GM23338 (cell line): ENCODE measurements around the gene RAB32. TPM values are rescaled to one million over a fixed set of nuclear protein-coding genes. Genes with fewer than 3 reads are reported as not detected.

Experiments used
- ATAC-seq: fragments of 200-7000 bp; cut with Tn5 transposase; 3 replicates; pipeline ENCODE4 v1.9.1; 2020
- DNase-seq: peaks from one replicate; pipeline ENCODE4 v3.0.0-alpha.2; 2015; ENCODE audit warnings: low spot score
- H2AFZ ChIP-seq: fragments of 200-600 bp; sonication (generic); 2 replicates; pipeline ENCODE4 v1.8.0; 2016; ENCODE audit warnings: antibody characterized with exemption, mild to moderate bottlenecking, moderate library complexity
- H3F3A ChIP-seq: fragments of 200-600 bp; sonication (generic); replicated peaks from 2 replicates; pipeline ENCODE4 v1.8.0; 2017; ENCODE audit warnings: antibody characterized with exemption, mixed run types, low read depth
- H3K27ac ChIP-seq: fragments of 200-600 bp; sonication (generic); 2 replicates; pipeline ENCODE4 v1.6.1; 2016; ENCODE audit warnings: low read depth
- H3K27me3 ChIP-seq: fragments of 200-600 bp; sonication (generic); 2 replicates; pipeline ENCODE4 v1.8.0; 2016; ENCODE audit warnings: mild to moderate bottlenecking, mixed run types, moderate library complexity; ENCODE audit not compliant: insufficient read depth
- H3K36me3 ChIP-seq: fragments of 200-600 bp; sonication (generic); 2 replicates; pipeline ENCODE4 v1.8.0; 2016; ENCODE audit warnings: mild to moderate bottlenecking; ENCODE audit not compliant: insufficient read depth
- H3K4me1 ChIP-seq: fragments of 200-600 bp; sonication (generic); 2 replicates; pipeline ENCODE4 v1.8.0; 2016; ENCODE audit warnings: mild to moderate bottlenecking, moderate library complexity; ENCODE audit not compliant: insufficient read depth
- H3K4me2 ChIP-seq: fragments of 200-600 bp; sonication (generic); 2 replicates; pipeline ENCODE4 v1.7.1; 2017; ENCODE audit warnings: mixed run types
- H3K4me3 ChIP-seq: fragments of 200-600 bp; sonication (generic); 2 replicates; pipeline ENCODE4 v1.6.1; 2016; ENCODE audit warnings: mixed run types
- H3K79me2 ChIP-seq: fragments of 200-600 bp; sonication (generic); replicated peaks from 2 replicates; pipeline ENCODE4 v1.8.0; 2017; ENCODE audit warnings: mild to moderate bottlenecking; ENCODE audit not compliant: insufficient read depth
- H3K9me2 ChIP-seq: fragments of 200-600 bp; sonication (generic); 2 replicates; pipeline ENCODE4 v1.8.0; 2017; ENCODE audit not compliant: insufficient read depth
- H4K20me1 ChIP-seq: fragments of 200-600 bp; sonication (generic); replicated peaks from 2 replicates; pipeline ENCODE4 v1.8.0; 2017; ENCODE audit warnings: mild to moderate bottlenecking; ENCODE audit not compliant: insufficient read depth
- H3K27ac Mint-ChIP-seq: 2 replicates; pipeline ENCODE4 v1.8.0; 2020; ENCODE audit warnings: inconsistent platforms, mild to moderate bottlenecking, moderate library complexity, mixed read lengths
- H3K27me3 Mint-ChIP-seq: 3 replicates; pipeline ENCODE4 v1.8.0; 2022; ENCODE audit warnings: low read depth, mild to moderate bottlenecking, moderate library complexity, mixed read lengths, inconsistent platforms; ENCODE audit not compliant: insufficient read depth, poor library complexity
- H3K36me3 Mint-ChIP-seq: 3 replicates; pipeline ENCODE4 v1.8.0; 2021; ENCODE audit warnings: low read depth, mild to moderate bottlenecking, inconsistent platforms, moderate library complexity, mixed read lengths
- H3K4me1 Mint-ChIP-seq: 3 replicates; pipeline ENCODE4 v1.8.0; 2020; ENCODE audit warnings: mild to moderate bottlenecking, inconsistent platforms, mixed read lengths
- H3K4me3 Mint-ChIP-seq: 3 replicates; pipeline ENCODE4 v1.8.0; 2021; ENCODE audit warnings: moderate library complexity, mild to moderate bottlenecking, inconsistent platforms, mixed read lengths
- H3K9me3 Mint-ChIP-seq: 3 replicates; pipeline ENCODE4 v1.8.0; 2020; ENCODE audit warnings: moderate library complexity, mild to moderate bottlenecking, inconsistent platforms, mixed read lengths
- CREB1 ChIP-seq: fragments of 250-450 bp; sonication (Bioruptor Pico); IDR thresholded peaks from 2 replicates; pipeline ENCODE4 v1.5.0; 2020; ENCODE audit warnings: low read depth, mild to moderate bottlenecking, moderate library complexity
- CTCF ChIP-seq, 2 experiments: fragments of 200-600 bp in 1 of 2; sonication (generic) in 1 of 2; conservative IDR thresholded peaks; 2 replicates each; pipeline versions ENCODE4 v1.5.1 to v1.6.1; 2016 to 2017; ENCODE audit warnings: antibody characterized with exemption in 2 of 2, low read depth in 2 of 2, mild to moderate bottlenecking in 2 of 2, moderate library complexity in 1 of 2
- EZH2phosphoT487 ChIP-seq: fragments of 200-600 bp; sonication (generic); IDR thresholded peaks from one replicate; pipeline ENCODE4 v1.8.1; 2018; ENCODE audit warnings: antibody characterized with exemption; ENCODE audit not compliant: unreplicated experiment
- NANOG ChIP-seq: IDR thresholded peaks from 2 replicates; pipeline ENCODE4 v1.6.1; 2016; ENCODE audit warnings: antibody characterized with exemption, borderline replicate concordance
- POLR2AphosphoS5 ChIP-seq: IDR thresholded peaks from 2 replicates; pipeline ENCODE4 v1.6.1; 2016; ENCODE audit warnings: antibody characterized with exemption, low read depth
- STAT1 ChIP-seq: IDR thresholded peaks from one replicate; pipeline ENCODE4 v1.6.1; 2016; ENCODE audit warnings: antibody characterized with exemption; ENCODE audit not compliant: unreplicated experiment
- ZNF114 ChIP-seq: fragments of 250-450 bp; sonication (Bioruptor Pico); IDR thresholded peaks from 2 replicates; pipeline ENCODE4 v1.5.0; 2020; ENCODE audit warnings: mild to moderate bottlenecking, moderate library complexity
- ZNF331 ChIP-seq: fragments of 250-450 bp; sonication (Bioruptor Pico); IDR thresholded peaks from 2 replicates; pipeline ENCODE4 v1.5.0; 2020; ENCODE audit warnings: low read depth, mild to moderate bottlenecking, moderate library complexity
- ZNF462 ChIP-seq: fragments of 250-450 bp; sonication (Bioruptor Pico); IDR thresholded peaks from 2 replicates; pipeline ENCODE4 v1.5.0; 2020; ENCODE audit warnings: mild to moderate bottlenecking, moderate library complexity
- polyA plus RNA-seq: library from polyadenylated mRNA; unstranded; fragments of >200 nt; fragmentation: Nextera tagmentation; extraction: Ambion mirVana; gene quantifications from 2 replicates; pipeline ENCODE4 v1.2.1, GENCODE V29; 2016
- total RNA-seq: library from RNA; depleted of rRNA; stranded (reverse); fragments of >200 nt; shearing (Covaris generic); gene quantifications from 2 replicates; pipeline ENCODE4 v1.2.3, GENCODE V29; 2014
- TF ChIP-seq, protein P1 (sequence below): IDR thresholded peaks from 2 replicates; pipeline ENCODE4 v1.6.1; 2016; ENCODE audit warnings: antibody characterized with exemption

The RAB32 gene
- total and polyA plus RNA-seq, 2 experiments from 2014 or later = 5.7 to 10.4 TPM

DNA sequence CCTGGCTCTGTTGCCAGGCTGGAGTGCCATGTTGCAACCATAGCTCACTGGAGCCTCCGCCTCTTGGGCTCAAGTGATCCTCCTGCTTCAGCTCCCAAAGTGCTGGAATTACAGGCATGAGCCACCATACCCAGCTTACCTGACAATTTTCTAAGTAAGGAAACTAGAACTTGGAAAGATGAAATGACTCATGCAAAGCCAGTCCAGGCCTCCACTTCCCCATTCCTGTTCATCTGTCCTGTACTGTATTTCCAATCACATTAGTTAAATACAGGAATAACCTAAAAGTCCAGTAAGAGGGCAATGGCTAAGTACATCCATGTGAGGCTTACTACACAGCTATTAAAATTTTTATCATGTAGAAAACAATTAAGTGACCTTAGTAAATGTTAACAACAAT, 46.9 kb downstream of the RAB32 start:
- no peak overlapping the region for H2AFZ ChIP-seq
- H3K27ac ChIP-seq = no peak overlapping the region
- Mint-ChIP-seq H3K27ac (no peak overlapping the region), H3K36me3 (no peaks in the 10 kb centered on the region), H3K4me3 (no peak overlapping the region), H3K27me3 (peaks cover 2% of the 10 kb centered on the region), H3K9me3 (no peaks in the 10 kb centered on the region), H3K4me1 (no peaks in the 10 kb centered on the region)
- no peaks in the 10 kb centered on the region for H3K4me1 ChIP-seq
- no peaks in the 10 kb centered on the region for H3F3A ChIP-seq
- H3K4me3 ChIP-seq = no peak overlapping the region
- TF ChIP-seq ZNF114 (CRISPR knock-in tag) = no peak
- TF ChIP-seq CTCF (conservative IDR thresholded peaks at IDR 0.05; ENCODE audit: low read depth in 2 of 2) = no peak
- TF ChIP-seq EZH2phosphoT487 = no peak
- TF ChIP-seq STAT1 = no peak
- no peak for TF ChIP-seq NANOG
- no peak for TF ChIP-seq POLR2AphosphoS5
- no peak for TF ChIP-seq ZNF462
- no peak for TF ChIP-seq ZNF331 (CRISPR knock-in tag)
- no peak for TF ChIP-seq CREB1 (CRISPR knock-in tag)
- TF ChIP-seq, protein P1, sequence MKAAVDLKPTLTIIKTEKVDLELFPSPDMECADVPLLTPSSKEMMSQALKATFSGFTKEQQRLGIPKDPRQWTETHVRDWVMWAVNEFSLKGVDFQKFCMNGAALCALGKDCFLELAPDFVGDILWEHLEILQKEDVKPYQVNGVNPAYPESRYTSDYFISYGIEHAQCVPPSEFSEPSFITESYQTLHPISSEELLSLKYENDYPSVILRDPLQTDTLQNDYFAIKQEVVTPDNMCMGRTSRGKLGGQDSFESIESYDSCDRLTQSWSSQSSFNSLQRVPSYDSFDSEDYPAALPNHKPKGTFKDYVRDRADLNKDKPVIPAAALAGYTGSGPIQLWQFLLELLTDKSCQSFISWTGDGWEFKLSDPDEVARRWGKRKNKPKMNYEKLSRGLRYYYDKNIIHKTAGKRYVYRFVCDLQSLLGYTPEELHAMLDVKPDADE = no peak
- H3K27me3 ChIP-seq = no peaks in the 10 kb centered on the region
- no peaks in the 10 kb centered on the region for H3K36me3 ChIP-seq
- ATAC-seq (no peak), DNase-seq (no peak)
- no peak overlapping the region for H3K4me2 ChIP-seq
- no peaks in the 10 kb centered on the region for H4K20me1 ChIP-seq
- no peaks in the 10 kb centered on the region for H3K79me2 ChIP-seq
- H3K9me2 ChIP-seq = no peaks in the 10 kb centered on the region
